ENCODE measurements around the gene GRIN2D.

GRIN2D gene

DNA sequence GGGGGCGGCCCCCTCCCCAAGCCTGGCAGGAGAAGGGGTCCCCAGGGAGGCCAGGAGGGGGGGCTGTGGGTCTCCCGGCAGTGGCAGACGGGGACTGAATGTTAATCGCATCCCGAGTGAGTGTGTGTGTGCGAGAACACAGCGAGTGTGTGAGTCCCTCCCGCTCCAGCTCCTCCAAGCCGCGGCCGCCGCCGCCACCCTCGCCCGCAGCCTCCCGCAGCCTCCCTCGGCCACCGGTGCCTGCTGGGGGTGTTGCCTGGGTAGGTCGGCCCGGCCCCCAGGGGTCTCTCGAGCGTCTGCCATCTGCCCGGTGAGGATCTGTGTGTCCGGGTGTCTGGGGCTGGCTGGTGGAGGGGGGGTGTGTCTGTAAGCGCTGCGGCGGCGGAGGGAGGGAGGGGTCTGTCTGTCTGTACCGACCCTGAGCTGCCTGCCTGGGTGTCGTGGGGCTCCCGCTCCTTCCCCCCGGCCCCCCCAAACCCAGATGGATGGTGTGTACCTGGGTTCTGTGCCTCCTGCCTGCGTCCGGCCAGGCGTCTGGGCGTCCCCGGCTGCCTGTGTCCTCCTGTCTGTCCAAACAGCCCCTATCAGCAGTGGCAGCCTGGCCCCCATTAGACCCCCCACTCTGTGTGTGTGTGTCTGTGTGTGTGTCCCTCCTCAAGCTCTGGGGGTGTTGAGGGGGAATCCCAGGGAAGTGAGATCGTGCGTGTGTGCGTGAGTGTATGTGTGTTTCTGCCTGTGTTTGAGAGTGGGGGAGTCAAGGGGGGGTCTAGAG is at the start of gene GRIN2D:
GRIN2D (plus strand) TSS at position 110 of the 772 bp plus-strand sequence. CDS start 4,725 bp downstream, outside the sequence.
- no peak within 1 kb of the TSS for H3K27ac ChIP-seq
- H3K4me3 ChIP-seq = peak within 1 kb of the TSS in 2 of 7 experiments; percentile 7 to 17

DNA sequence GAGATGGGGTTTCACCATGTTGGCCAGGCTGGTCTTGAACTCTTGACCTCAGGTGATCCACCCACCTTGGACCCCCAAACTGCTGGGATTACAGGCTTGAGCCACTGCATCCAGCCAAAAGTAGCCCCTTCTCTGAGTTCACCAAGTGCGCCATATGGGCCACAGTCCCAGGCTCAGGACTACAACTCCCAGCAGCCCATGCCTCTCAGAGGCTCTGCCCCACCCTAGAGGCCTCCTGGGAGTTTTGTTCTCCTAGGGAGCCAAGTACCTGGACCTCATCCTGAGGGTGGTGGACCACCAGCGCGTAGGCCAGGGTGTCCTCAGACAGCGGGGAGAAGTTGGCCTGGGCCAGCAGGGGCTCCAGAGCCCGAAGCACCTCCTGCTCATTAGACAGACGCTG is 48.6 kb upstream of the GRIN2D start:
- Histone ChIP-seq H3K27ac (no peak overlapping the region), H3K4me3 (no peak overlapping the region)

DNA sequence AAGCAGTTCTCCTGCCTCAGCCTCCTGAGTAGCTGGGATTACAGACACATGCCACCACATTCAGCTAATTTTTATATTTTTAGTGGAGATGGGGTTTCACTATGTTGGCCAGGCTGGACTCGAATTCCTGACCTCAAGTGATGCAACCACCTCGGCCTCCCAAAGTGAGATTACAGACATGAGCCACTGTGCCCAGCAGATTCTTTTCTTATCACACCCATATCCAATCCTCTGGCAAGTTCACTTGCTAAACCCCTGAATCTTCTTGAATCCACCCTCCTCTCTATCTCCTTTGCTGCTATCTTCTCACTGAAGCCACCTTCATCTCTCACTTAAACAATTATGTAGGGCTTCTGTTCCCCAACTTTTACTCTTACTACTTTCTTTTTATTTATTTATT is 47.3 kb upstream of the GRIN2D start:
- H3K27ac ChIP-seq = no peak overlapping the region
- no peak overlapping the region for H3K4me3 ChIP-seq

DNA sequence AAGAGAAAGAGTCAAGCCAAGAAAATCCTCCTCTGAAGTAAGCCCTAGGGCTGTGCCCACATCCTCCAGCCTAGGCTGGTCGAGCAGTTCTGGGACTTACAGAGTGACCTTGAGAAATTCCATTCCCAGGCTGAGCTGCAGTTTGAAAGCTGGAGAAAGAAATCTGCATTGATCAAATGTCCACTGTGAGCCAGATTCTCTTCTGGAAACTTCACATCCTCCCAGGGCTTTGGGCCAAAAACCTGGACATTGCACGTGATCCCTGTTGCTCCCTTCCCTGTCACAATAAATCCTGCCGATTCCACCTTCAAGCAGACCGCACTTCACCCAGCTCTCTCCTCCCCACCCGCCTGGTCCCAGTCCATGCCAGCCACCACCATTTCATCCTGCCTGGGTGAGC is 45.4 kb upstream of the GRIN2D start:
- no peak overlapping the region for H3K4me3 ChIP-seq
- no peak overlapping the region for H3K27ac ChIP-seq

DNA sequence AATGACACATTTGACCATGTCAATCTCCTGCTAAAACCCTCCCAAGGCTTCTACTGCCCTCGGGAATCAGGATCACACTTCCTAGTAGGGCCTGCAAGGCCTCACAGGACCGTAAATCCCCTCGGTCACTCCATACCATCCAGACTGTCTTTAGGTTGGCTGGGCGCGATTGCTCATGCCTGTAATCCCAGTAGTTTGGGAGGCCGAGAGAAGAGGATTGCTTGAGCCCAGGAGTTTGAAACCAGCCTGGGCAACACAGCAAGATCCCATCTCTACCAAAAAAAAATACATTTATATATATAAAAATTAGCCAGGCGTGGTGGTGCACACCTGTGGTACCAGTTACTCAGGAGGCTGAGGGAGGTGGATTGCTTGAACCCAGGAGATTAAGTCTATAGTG is 44.7 kb upstream of the GRIN2D start:
- Histone ChIP-seq H3K27ac (no peak overlapping the region), H3K4me3 (no peak overlapping the region)

DNA sequence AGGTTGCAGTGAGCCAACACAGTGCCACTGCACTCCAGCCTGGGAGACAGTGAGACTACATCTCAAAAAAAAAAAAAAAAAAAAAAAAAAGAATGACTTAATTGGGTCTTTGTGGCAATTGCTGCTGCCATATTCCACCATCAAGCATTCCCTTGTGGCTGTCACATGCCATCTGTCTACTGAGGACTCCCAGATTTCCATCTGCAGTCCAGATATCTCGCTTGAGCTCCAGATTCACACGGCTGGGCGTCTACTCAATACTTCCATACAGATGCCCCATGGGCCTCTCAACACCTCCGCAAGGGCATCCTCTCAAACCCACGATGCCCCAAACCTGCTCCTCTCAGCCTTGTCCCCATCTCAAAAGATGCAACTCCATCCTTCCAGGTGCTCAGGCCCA is 42.6 kb upstream of the GRIN2D start:
- Histone ChIP-seq H3K27ac (no peak overlapping the region), H3K4me3 (no peak overlapping the region)

DNA sequence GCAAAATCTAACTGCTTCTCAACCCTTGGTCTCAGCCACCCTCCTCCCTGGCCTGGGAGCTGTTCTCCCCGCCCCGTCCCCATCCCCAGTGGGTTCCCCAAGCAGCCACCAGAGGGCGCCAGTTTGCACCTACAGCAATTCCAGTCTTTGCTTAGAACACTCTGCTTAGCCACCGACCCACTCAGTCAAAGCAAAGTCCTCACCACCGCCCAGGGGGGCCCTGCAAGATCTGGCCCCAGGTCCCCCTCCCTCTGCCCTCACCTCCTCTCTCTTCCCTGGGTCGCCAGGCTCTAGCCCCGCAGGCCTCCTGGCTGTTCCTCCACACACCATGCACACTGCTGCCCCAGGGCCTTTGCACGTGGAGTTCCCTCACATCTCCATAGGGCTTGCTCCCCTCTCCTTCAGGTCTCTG is 42.1 kb upstream of the GRIN2D start:
- Histone ChIP-seq H3K27ac (no peak overlapping the region), H3K4me3 (no peak overlapping the region)

DNA sequence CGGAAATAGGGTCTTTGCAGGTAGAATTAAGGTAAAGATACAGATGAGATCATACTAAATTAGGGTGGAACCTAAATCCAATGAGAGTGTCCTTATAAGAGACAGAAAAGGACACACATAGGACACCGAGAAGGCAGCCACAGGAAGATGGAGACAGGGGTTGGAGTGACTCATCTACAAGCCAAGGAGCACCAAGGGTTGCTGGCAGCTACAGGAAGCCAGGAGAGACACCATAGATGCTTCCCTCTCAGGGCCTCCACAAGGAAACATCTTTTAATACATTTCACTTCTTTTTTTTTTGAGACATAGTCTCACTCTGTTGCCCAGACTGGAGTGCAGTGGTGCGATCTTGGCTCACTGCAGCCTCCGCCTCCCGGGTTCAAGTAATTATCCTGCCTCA is 39.8 kb upstream of the GRIN2D start:
- no peak overlapping the region for H3K27ac ChIP-seq

DNA sequence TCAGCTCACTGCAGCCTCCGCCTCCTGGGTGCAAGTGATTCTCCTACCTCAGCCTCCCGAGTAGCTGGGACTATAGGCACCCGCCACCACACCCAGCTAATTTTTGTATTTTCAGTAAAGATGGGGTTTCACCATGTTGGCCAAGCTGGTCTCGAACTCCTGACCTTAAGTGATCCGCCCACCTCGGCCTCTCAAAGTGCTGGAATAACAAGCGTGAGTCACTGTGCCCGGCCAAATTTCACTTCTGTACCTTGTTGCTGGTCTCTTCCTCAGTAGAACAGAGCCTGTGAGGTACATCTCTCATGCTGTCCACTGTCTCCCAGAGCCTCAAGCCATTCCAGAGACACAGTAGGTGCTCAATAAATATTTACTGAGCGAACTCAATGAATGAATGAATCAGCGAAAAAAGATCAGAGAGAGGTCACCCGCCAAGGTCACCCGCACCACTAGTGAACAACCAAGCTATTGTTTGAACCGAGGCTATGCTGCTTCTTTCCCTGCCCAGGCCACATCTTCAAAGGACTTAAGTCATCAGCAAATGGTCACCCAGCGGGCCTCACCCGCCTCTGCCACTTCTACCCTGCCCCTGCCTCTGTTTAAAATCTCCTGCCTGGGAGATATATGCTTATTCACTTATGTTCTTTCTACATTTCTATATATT is 39.0 kb upstream of the GRIN2D start:
- Histone ChIP-seq H3K4me3 (no peak overlapping the region), H3K27ac (no peak overlapping the region)

More for the DNA sequence above, 39.8 kb upstream of the GRIN2D start:
- no peak overlapping the region for H3K4me3 ChIP-seq

DNA sequence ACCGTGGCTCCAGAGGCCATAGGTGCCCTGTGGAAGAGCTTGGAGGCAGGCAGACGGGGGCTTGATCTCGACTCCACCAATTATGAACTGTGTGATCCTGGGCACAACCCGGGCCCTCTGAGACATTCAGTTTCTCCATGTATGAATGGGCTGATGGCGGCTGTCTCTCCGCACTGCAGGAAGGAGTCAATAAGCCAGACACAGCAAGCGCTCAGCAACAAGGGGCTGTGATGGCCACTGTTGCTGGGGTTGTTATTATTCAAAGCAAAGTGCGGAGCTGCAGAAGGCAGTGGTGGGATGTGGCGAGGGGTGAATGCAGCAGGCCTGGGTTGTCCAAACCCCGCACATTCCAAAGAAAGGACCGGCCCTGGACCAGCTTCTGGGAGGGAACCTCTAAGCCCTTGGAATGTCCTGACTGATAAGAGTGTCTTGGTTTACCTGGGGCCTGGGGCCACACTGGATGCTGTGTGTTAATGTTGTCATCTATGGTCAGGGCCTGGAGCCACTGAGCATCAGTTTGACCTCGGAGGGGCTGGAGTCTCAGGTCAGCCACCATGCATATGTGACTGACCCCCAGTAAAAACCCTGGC is 38.0 kb upstream of the GRIN2D start:
- H3K27ac ChIP-seq = no peak overlapping the region
- no peak overlapping the region for H3K4me3 ChIP-seq

DNA sequence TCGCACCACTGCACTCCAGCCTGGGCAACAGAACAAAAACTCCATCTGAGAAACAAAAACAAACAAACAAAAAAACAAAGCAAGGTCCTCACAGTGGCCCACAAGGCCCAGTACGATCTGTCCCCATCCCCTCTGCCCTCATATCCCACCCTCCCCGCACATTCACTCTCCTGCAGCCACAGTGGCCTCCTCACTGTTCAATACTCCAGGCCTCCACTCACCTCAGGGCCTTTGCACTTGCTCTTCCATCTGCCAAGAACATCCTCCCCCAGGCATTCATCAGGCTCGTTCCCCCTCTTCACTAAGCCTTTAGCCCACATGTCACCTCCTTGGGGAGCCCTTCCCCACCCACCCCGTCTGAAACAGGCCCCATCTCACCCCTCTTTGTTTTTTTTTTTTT is 34.3 kb upstream of the GRIN2D start:
- Histone ChIP-seq H3K4me3 (no peak overlapping the region), H3K27ac (no peak overlapping the region)

DNA sequence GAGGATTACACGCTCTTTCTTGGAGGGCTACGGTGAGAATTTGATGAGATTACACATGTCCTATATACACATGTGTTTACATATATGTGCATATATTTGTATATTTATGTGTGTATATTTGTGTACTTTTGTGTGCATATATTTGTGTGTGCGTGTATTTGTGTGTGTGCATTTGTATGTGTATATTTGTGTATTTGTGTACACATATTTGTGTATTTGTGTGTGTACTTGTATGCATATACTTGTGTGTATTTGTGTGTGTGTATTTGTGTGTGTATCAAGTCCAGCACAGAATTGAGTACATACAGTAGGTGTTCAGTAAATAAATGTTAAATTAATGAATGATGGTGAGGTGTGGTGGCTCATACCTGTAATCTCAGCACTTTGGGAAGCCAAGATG is 31.6 kb upstream of the GRIN2D start:
- Histone ChIP-seq H3K27ac (no peak overlapping the region), H3K4me3 (no peak overlapping the region)

DNA sequence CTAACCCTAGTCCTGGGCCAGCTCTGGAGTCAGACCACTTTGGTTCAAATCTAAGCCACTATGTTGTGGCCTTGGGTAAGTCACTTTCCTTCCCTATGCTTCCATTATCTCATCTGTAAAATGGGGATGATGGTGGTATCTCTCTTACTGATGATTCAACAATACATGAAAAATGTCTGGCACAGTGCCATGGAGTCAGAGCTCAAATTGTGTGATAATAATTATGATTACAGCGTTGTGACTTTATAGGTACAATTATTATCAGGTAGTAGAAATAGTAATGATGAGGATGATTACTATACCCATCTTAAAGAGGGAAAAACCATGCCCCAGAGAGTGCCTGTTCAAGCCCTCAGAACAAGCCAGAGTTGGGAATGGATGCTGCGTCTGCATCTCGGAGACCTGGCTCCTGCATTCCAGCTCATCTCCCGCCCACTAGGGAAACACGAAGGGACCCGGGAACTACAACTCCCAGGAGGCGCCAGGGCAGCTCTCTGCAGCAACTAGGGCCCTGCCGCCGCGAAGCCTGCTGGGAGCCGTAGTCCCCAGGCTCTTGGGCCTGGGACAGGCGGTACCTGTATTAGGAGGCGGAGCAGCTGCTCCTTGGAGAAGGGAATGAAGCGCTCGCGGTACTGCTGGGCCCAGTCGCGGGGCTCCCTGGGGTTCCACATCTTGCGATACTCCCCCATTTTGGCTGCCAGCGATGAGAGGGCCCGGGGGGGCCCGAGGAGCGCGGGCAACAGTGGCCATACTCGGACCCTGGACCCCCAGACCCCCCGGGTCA is 30.6 kb upstream of the GRIN2D start:
- H3K27ac ChIP-seq = peak overlapping the region; percentile 57 to 98 (median 91)
- H3K4me3 ChIP-seq = peak overlapping the region; percentile 40 to 63 (median 51)

DNA sequence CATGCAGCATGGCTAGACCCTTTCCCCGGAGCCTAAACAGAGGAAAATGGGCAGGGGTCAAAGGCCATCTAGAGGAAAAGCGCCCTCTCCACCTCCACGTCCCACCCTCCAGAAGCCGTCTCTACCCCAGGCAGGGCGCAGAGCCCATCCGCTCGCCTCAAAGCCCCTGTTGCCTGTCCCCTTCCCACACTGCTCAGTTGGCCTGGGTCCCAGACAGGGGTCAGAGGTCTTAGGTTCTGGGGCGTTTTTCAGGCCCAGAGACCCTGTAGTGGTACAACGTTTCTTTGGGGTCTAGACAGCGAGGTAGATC is 30.0 kb upstream of the GRIN2D start:
- H3K4me3 ChIP-seq = peak overlapping the region; percentile 40 to 63 (median 51)
- H3K27ac ChIP-seq = peak overlapping the region; percentile 57 to 98 (median 91)

DNA sequence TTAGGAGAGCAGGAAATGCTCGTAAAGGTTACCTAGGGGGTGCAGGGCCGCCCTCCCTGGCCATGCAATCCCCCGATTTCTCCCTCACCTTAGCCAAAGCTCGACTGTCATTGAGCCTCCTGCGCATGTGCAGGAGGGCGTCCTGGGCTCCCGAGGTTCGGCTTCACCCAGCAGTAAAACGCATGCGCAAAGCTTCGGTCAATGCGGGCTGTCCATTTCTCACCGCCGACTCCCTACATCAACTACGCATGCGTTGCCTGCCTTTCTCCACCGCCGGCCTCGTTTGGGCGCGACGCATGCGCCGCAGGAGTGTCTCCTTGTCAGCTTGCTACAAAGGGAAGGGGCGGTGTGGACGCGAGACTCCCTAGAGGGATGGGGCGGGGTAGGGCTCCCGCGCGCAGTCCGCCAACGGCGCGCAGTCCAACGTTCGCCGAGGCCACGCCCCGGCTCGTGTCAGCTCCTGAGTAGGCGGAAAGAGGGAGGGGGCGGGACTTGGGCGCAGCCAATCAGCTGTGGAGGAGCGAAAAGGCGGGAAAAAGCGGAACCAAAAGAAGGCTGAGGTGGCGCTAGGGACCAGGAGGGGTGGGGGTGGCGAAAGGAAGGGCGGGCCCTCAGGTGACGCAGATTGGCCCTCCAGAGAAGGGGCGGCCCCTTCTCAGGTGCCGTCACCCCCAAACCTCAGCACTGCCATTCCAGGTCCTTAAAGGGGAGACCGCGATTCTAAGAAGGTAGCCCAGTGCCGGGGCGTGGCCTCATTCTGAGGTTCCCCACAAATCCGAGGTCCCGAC is 29.5 kb upstream of the GRIN2D start, which contains the start of the genes SYNGR4 and TMEM143:
SYNGR4 (plus strand) TSS at position 558 of the 788 bp plus-strand sequence. CDS start 1,476 bp downstream, outside the sequence.
TMEM143 (minus strand) TSS at position 131 of the 788 bp plus-strand sequence; CDS start at position 111, 20 bp downstream.
- H3K4me3 ChIP-seq = peak within 1 kb of the TSS; percentile 40 to 63 (median 51)
- H3K27ac ChIP-seq = peak within 1 kb of the TSS; percentile 57 to 98 (median 91)

DNA sequence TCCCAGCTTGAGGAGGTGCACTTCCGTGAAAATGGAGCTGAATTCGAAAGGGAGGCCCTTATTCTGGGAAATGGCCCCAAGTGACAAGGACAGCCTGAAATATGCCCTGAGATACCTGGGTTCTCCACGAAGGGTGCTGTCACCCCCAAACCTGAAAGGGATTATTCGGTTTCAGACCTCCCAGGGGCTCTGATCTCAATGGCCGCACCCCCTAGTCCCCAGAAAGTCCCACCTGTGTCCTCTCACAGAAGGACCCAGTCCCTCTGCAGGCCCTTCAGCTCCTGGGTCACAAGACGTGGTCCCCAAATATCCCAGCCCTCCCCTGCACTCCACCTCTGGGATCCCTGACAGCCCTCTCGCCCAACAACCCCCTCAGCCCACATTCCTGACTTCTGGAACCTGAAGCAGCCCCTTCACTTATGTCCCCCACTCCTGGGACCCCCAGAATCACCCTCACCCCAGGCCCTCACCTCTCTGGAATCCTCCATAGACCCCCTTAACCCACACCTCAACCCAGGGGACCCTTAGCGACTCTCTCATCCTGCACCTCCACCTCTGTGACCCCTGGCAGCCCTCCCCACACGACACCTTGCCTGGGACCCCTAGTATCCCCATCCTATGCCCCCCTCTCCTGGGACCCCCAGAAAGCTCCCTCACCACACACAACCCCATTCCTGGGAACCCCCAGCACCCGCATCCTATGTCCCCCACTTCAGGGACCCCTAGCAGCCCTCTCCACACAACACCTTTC is 28.7 kb upstream of the GRIN2D start:
- H3K27ac ChIP-seq = peak overlapping the region in 18 of 21 experiments; percentile 8 to 96 (median 80)
- peak overlapping the region; percentile 6 to 63 (median 42) for H3K4me3 ChIP-seq

DNA sequence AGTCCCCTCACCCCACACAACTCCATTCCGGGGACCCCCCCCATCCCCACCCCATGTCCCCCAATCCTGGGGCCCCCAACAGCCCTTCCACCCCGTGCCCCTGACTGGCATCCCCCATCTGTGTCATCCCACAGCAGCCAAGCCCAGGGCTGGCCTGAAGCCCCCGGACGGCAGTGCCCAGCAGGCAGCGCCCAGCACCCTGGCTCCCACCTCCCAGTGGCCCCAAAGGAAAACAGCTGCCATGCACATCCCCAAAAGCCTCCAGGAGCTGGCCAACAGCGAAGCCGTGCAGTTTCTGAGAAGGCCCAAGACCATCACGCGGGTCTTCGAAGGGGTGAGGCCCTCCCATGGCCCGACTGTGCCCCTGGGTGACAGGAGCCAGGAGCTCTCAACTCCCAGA is 27.9 kb upstream of the GRIN2D start:
- H3K4me3 ChIP-seq = no peak overlapping the region
- no peak overlapping the region for H3K27ac ChIP-seq

DNA sequence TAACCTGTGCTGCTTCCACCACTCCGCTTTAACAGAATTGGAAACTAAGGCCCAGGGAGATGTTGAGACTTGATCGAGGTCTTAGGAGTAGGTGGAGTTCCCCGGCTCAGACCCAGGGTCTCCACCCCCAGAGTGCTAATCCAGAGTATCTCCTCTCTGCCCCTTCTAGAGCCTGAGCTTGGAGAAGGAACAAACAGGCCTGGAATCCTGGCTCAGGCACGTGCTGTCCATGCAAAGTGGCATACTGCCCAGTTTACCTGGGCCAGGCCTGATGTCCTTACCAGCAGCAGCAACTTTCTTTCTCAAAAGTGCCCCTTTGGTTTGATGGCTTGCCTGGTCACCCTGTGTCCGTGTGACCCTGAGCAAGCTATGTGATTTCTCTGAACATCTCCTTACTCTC is 25.6 kb upstream of the GRIN2D start:
- H3K27ac ChIP-seq = no peak overlapping the region

DNA sequence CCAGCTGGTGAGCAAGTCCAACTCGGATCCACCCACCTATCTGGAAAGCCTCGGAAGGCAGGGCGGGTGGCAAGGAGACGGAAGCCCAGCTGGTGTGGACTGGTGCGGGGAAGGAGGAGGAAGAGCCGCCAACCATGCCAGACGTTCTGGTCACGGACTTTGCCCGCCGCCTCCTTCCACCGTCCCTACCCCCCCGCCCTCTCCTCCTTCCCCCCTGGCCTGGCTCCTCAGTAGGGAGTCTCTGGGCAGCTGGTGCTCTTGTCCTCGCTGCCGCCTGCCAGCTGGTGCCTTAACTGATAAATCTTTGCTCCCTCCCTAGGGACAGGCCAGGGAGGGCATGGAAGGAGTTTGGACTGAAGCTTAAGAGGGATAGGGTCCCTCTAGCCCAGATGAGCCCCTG is 24.5 kb upstream of the GRIN2D start:
- Histone ChIP-seq H3K27ac (no peak overlapping the region), H3K4me3 (no peak overlapping the region)

More for the DNA sequence above, 25.6 kb upstream of the GRIN2D start:
- H3K4me3 ChIP-seq = no peak overlapping the region
